ENCODE data around the gene FBXO8. TPM values are rescaled to one million over a fixed set of nuclear protein-coding genes. Genes with fewer than 3 reads are reported as not detected.

FBXO8 gene
- total RNA-seq (2022) = 22.1 and 30.6 TPM in 2 replicates
- percentile 81 among the genes with signal in this experiment for Bru-seq, nascent RNA
- percentile 69 among the genes with signal in this experiment for BruChase-seq, experiment 1, labeled RNA remaining after a 6-hour chase
- BruChase-seq, experiment 2, labeled RNA remaining after a 2-hour chase = percentile 64 among the genes with signal in this experiment
- long read RNA-seq, transcript FBXO8-201 (6 exons, 2,577 nt) = major isoform, 48 of 50 reads
- long read RNA-seq, partial matches to known transcripts = 0 of 50 reads
- long read RNA-seq, other reads (novel, unspliced or antisense) = 2 of 50 reads

DNA sequence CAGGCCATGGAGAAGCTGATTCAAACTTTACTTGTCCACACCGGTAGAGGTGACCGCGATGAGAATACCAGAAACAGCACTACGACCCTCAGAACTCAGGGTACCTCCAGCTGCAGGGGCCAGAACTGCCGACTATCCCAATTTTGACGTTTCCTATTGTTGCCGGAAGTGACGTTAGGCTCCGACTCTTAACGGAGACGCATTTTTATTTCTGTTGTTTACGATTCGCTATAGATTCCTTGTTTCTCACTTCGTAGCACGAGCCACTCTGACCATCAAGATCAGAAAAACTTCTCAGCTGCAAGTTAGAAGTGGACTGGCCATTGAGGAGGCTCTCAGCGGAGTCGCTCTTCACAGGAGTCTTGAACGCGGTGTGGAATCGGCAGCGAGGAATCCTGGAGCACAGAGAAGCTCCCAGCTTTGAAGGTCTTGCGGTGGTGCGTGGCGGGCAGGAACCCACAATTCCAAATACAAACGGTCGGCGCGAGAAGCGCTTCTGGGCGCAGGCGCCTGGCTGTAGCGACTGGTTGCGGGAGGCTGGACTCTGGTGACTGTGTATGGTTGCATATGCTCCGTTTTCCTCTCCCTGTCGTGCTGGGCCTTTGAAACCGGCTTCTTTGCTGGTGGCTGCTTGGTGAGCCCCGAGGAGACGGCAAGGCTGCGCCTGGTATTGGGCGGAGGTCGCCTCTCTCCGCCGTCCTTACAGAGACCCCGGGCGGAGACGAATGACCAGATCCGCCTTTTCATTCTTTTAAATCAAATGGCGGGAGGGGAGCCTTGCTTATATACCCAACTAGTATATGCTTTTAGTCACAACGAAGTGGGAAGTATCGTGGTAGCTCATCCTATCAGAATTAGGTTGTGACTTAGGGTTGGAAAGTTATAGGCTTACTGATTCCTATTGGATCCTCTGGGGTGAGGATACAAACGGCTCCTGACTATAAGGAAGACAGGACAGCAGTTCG, at the start of gene FBXO8, which contains the start of gene CEP44:
Gene FBXO8 (minus strand): TSS at position 161 of the 965 bp plus-strand sequence. CDS start 20,575 bp downstream, outside the sequence.
Gene CEP44 (plus strand): TSS at position 405 of the 965 bp plus-strand sequence. CDS start 15,211 bp downstream, outside the sequence.
- Mint-ChIP-seq H3K36me3 (ENCODE audit: insufficient read depth, unreplicated experiment) (peaks cover 8% of the 10 kb centered on the region), H3K9me3 (ENCODE audit: unreplicated experiment) (no peaks in the 10 kb centered on the region), H3K27ac (ENCODE audit: low read depth, unreplicated experiment) (peak within 1 kb of the TSS; percentile 98), H3K4me1 (ENCODE audit: insufficient read depth, unreplicated experiment) (peaks cover 38% of the 10 kb centered on the region), H3K4me3 (ENCODE audit: unreplicated experiment) (peak within 1 kb of the TSS; percentile 99), H3K27me3 (ENCODE audit: insufficient read depth, unreplicated experiment) (no peaks in the 10 kb centered on the region)
- peak; percentile 79 for DNase-seq (ENCODE audit: unreplicated experiment)
- intact Hi-C loops (cut with micrococcal nuclease) = loop anchor here (1.0 kb wide), 1 partner anchor 61 kb away; no protein-coding TSS in a partner anchor
- POLR2A ChIA-PET = interaction anchor here (0.5 to 5.1 kb wide), 36 partner anchors 10 to 1650 kb away, joined by 3 to 66 read pairs (median 5); partner anchors contain the start of genes HMGB2 and HPGD
- TF ChIP-seq, protein P1, sequence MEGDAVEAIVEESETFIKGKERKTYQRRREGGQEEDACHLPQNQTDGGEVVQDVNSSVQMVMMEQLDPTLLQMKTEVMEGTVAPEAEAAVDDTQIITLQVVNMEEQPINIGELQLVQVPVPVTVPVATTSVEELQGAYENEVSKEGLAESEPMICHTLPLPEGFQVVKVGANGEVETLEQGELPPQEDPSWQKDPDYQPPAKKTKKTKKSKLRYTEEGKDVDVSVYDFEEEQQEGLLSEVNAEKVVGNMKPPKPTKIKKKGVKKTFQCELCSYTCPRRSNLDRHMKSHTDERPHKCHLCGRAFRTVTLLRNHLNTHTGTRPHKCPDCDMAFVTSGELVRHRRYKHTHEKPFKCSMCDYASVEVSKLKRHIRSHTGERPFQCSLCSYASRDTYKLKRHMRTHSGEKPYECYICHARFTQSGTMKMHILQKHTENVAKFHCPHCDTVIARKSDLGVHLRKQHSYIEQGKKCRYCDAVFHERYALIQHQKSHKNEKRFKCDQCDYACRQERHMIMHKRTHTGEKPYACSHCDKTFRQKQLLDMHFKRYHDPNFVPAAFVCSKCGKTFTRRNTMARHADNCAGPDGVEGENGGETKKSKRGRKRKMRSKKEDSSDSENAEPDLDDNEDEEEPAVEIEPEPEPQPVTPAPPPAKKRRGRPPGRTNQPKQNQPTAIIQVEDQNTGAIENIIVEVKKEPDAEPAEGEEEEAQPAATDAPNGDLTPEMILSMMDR (IDR thresholded peaks at IDR 0.05; ENCODE audit: unreplicated experiment) = no peak
- CTCF ChIA-PET = interaction anchor here (0.7 to 1.8 kb wide), 2 partner anchors 13 to 60 kb away, joined by 3 to 6 read pairs; no protein-coding TSS in a partner anchor
- BruUV-seq (replicated peaks) = TSS peak; percentile 36

DNA sequence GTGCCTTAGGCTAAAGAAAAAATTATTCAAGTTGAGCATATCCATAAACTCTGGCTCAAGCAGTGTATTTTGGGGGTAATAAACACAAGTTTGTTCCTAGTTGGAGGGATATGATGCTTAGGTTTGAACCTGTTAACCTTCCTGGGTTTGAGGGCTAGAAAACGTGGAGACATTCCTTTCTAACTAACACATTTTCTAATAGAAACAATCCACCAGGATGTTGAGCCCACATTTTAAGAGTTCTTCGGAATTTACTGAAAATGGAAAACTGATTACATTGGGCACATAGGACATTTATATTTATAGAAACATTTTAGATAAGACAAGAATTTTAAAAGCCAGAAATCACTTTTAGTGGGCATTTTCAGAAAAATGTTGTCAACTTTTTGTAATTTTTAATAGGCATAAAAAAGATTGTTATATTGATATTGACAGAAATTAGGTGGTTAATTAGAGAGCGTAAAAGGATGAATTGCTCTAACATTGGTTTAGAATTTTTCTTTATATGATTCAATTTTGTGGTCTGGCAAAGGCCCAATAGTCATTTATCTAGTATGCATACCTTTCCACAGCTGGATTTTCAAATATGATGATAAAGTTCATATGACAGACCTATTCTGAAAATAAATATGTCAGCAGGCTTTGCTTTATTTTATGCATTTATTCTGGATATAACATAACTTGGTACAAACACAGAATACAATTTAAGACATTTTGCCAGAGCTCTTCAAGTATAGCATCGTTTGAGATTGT, 49.5 kb upstream of the FBXO8 start:
- CTCF ChIA-PET = no interaction called here
- Mint-ChIP-seq H3K4me3 (ENCODE audit: unreplicated experiment) (no peak overlapping the region), H3K27me3 (ENCODE audit: insufficient read depth, unreplicated experiment) (no peaks in the 10 kb centered on the region), H3K4me1 (ENCODE audit: insufficient read depth, unreplicated experiment) (peaks cover 9% of the 10 kb centered on the region), H3K36me3 (ENCODE audit: insufficient read depth, unreplicated experiment) (no peaks in the 10 kb centered on the region), H3K9me3 (ENCODE audit: unreplicated experiment) (no peaks in the 10 kb centered on the region), H3K27ac (ENCODE audit: low read depth, unreplicated experiment) (no peak overlapping the region)
- no peak for DNase-seq (ENCODE audit: unreplicated experiment)
- TF ChIP-seq, protein P1 (IDR thresholded peaks at IDR 0.05; ENCODE audit: unreplicated experiment) = no peak
- intact Hi-C loops (cut with micrococcal nuclease) = no loop called here
- POLR2A ChIA-PET = interaction anchor here (1.0 kb wide), 1 partner anchor 49 kb away, joined by 3 read pairs; the partner anchor contains the start of genes CEP44 and FBXO8
- no TSS peak for BruUV-seq (replicated peaks)

DNA sequence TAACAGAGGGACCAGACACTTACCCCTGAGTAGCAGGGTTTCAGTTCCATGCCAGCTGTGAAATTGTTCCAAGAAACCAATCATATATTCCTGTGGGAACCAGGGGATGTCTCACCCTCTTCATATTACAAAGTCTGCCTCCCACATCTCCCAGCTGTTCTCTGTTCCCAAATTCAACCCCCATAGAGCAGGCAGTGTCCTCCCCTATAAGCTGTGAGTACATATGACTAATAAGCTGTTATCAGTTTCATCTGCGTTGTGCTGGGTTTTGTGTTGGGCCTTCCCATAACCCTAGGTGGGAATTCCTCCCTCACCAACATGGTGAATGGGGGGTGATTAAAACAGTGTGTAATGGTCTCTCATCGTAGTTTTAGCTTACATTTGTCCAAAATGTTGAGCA, 41.3 kb upstream of the FBXO8 start:
- H3K27ac Mint-ChIP-seq (ENCODE audit: low read depth, unreplicated experiment) = no peak overlapping the region
- no peaks in the 10 kb centered on the region for H3K27me3 Mint-ChIP-seq (ENCODE audit: insufficient read depth, unreplicated experiment)
- no peaks in the 10 kb centered on the region for H3K9me3 Mint-ChIP-seq (ENCODE audit: unreplicated experiment)
- H3K4me3 Mint-ChIP-seq (ENCODE audit: unreplicated experiment) = no peak overlapping the region
- H3K4me1 Mint-ChIP-seq (ENCODE audit: insufficient read depth, unreplicated experiment) = no peaks in the 10 kb centered on the region
- TF ChIP-seq, protein P1 (IDR thresholded peaks at IDR 0.05; ENCODE audit: unreplicated experiment) = no peak
- peak; percentile 33 for DNase-seq (ENCODE audit: unreplicated experiment)
- H3K36me3 Mint-ChIP-seq (ENCODE audit: insufficient read depth, unreplicated experiment) = no peaks in the 10 kb centered on the region
- ChIA-PET POLR2A (interaction anchor here (0.7 kb wide), 2 partner anchors 226 to 315 kb away, joined by 3 read pairs; no protein-coding TSS in a partner anchor), CTCF (interaction anchor here (0.6 to 1.3 kb wide), 3 partner anchors 14 to 417 kb away, joined by 3 to 4 read pairs (median 3); no protein-coding TSS in a partner anchor)
- intact Hi-C loops (cut with micrococcal nuclease) = no loop called here
- BruUV-seq (replicated peaks) = no TSS peak

Measured in MCF 10A (cell line).